H1 (cell line): ENCODE data around the gene RAB44. TPM values are rescaled to one million over a fixed set of nuclear protein-coding genes. Genes with fewer than 3 reads are reported as not detected.

Experiments used
- CTCF ChIA-PET: fragments of 300-600 bp; sonication (Branson Sonifier 250); formaldehyde crosslinking; loops from one replicate; lab custom pipeline; 2021; ENCODE audit not compliant: partially characterized antibody; lab: Charles Lee
- POLR2A ChIA-PET: fragments of 300-600 bp; sonication (Branson Sonifier 250); formaldehyde crosslinking; loops from one replicate; lab custom pipeline; 2021; ENCODE audit warnings: inconsistent platforms; ENCODE audit not compliant: partially characterized antibody; lab: Charles Lee
- DNase-seq, 2 experiments: peaks; one replicate each; pipeline versions ENCODE4 v3.0.0 to v3.0.0-alpha.2; 2010 to 2022; ENCODE audit warnings: low spot score in 2 of 2, low read depth in 1 of 2, mixed read lengths in 1 of 2
- FAIRE-seq: peaks from 2 replicates; lab custom pipeline; 2011; peaks lifted over from hg19 to GRCh38; lab: Jason Lieb, UNC
- H2AFZ ChIP-seq: 2 replicates; pipeline ENCODE4 v1.8.1; 2012; ENCODE audit warnings: low read length, inconsistent platforms
- H2AK5ac ChIP-seq: 2 replicates; pipeline ENCODE4 v1.6.1; 2013; ENCODE audit warnings: low read depth, low read length
- H2BK120ac ChIP-seq: replicated peaks from 2 replicates; pipeline ENCODE3; 2013; ENCODE audit warnings: low read depth, low read length, inconsistent platforms
- H2BK12ac ChIP-seq: 2 replicates; pipeline ENCODE4 v1.6.1; 2013; ENCODE audit warnings: low read depth, low read length
- H2BK15ac ChIP-seq: 2 replicates; pipeline ENCODE4 v1.6.1; 2013; ENCODE audit warnings: low read length
- H2BK20ac ChIP-seq: 2 replicates; pipeline ENCODE4 v1.6.1; 2013; ENCODE audit warnings: low read length
- H2BK5ac ChIP-seq: 2 replicates; pipeline ENCODE4 v1.6.1; 2013; ENCODE audit warnings: low read depth, low read length
- H3K14ac ChIP-seq: 2 replicates; pipeline ENCODE4 v1.6.1; 2013; ENCODE audit warnings: inconsistent platforms; ENCODE audit not compliant: insufficient read length
- H3K18ac ChIP-seq: 2 replicates; pipeline ENCODE4 v1.6.1; 2013; ENCODE audit warnings: low read length; ENCODE audit errors: extremely low read depth
- H3K23ac ChIP-seq: 2 replicates; pipeline ENCODE4 v1.6.1; 2013; ENCODE audit warnings: inconsistent platforms; ENCODE audit not compliant: insufficient read length
- H3K23me2 ChIP-seq: 2 replicates; pipeline ENCODE4 v1.6.1; 2013; ENCODE audit warnings: low read depth, low read length
- H3K27ac ChIP-seq: 2 replicates; pipeline ENCODE4 v1.6.1; 2011; ENCODE audit warnings: low read depth, low read length, inconsistent platforms
- H3K27me3 ChIP-seq, 4 experiments: replicated peaks in 1 of 4; 1 replicate in 1 of 4; 2 replicates in 3 of 4; pipeline versions ENCODE4 v1.6.1 to v1.8.1; 2011 to 2013; ENCODE audit warnings: low read length in 3 of 4, mild to moderate bottlenecking in 3 of 4, inconsistent platforms in 2 of 4, mixed read lengths in 2 of 4, moderate library complexity in 1 of 4; ENCODE audit not compliant: control insufficient read depth in 3 of 4, insufficient read depth in 3 of 4; ENCODE audit errors: extremely low read depth in 1 of 4
- H3K36me3 ChIP-seq, 4 experiments: 2 replicates each; pipeline versions ENCODE4 v1.6.1 to v1.8.1; 2011 to 2013; ENCODE audit warnings: mild to moderate bottlenecking in 4 of 4, low read length in 3 of 4, moderate library complexity in 2 of 4, control low read depth in 1 of 4, inconsistent platforms in 1 of 4; ENCODE audit not compliant: insufficient read depth in 4 of 4, control insufficient read depth in 2 of 4
- H3K4ac ChIP-seq: replicated peaks from 2 replicates; pipeline ENCODE3; 2013; ENCODE audit warnings: low read length, low read depth, mixed read lengths, inconsistent platforms; ENCODE audit not compliant: insufficient read length
- H3K4me1 ChIP-seq, 4 experiments: replicated peaks in 1 of 4; 1 replicate in 1 of 4; 2 replicates in 3 of 4; pipeline versions ENCODE4 v1.6.1 to v1.8.1; 2011 to 2013; ENCODE audit warnings: low read length in 3 of 4, inconsistent platforms in 2 of 4, mixed read lengths in 1 of 4; ENCODE audit not compliant: insufficient read depth in 4 of 4, control insufficient read depth in 3 of 4
- H3K4me2 ChIP-seq, 2 experiments: 2 replicates each; pipeline versions ENCODE4 v1.6.1 to v1.8.1; 2011 to 2013; ENCODE audit warnings: low read depth in 2 of 2, low read length in 2 of 2, control low read depth in 1 of 2, inconsistent platforms in 1 of 2, mild to moderate bottlenecking in 1 of 2; ENCODE audit not compliant: insufficient read depth in 1 of 2
- H3K4me3 ChIP-seq, 4 experiments: fragments of 200-600, 300-600 bp in 1 of 4; sonication (generic), shearing (Covaris generic), sonication (Bioruptor Twin) in 1 of 4; 2 replicates each; pipeline versions ENCODE4 v1.5.1 to v1.8.1; 2011 to 2016; ENCODE audit warnings: low read length in 4 of 4, low read depth in 3 of 4, control low read depth in 2 of 4, inconsistent platforms in 2 of 4, mild to moderate bottlenecking in 2 of 4, mixed read lengths in 1 of 4, moderate library complexity in 1 of 4; ENCODE audit not compliant: insufficient read depth in 2 of 4; ENCODE audit errors: extremely low read depth in 1 of 4
- H3K56ac ChIP-seq: replicated peaks from 2 replicates; pipeline ENCODE3; 2013; ENCODE audit warnings: low read depth, mild to moderate bottlenecking, mixed read lengths, low read length, inconsistent platforms; ENCODE audit not compliant: insufficient read length
- H3K79me1 ChIP-seq: 2 replicates; pipeline ENCODE4 v1.6.1; 2013; ENCODE audit warnings: low read depth, low read length, control low read depth
- H3K79me2 ChIP-seq, 2 experiments: 2 replicates each; pipeline versions ENCODE4 v1.6.1 to v1.8.1; 2012 to 2013; ENCODE audit warnings: low read length in 2 of 2, mild to moderate bottlenecking in 2 of 2, inconsistent platforms in 1 of 2; ENCODE audit not compliant: insufficient read depth in 2 of 2, control insufficient read depth in 1 of 2
- H3K9ac ChIP-seq, 4 experiments: replicated peaks in 1 of 4; 1 replicate in 1 of 4; 2 replicates in 3 of 4; pipeline versions ENCODE4 v1.6.1 to v1.8.1; 2011 to 2013; ENCODE audit warnings: low read depth in 3 of 4, low read length in 3 of 4, control low read depth in 2 of 4, mild to moderate bottlenecking in 2 of 4, moderate library complexity in 2 of 4, inconsistent platforms in 1 of 4; ENCODE audit errors: extremely low read depth in 1 of 4
- H3K9me3 ChIP-seq, 2 experiments: 2 replicates each; pipeline versions ENCODE4 v1.6.1 to v1.8.1; 2012 to 2013; ENCODE audit warnings: mild to moderate bottlenecking in 2 of 2, moderate library complexity in 2 of 2, control low read depth in 1 of 2, inconsistent platforms in 1 of 2, low read depth in 1 of 2, low read length in 1 of 2, mixed read lengths in 1 of 2; ENCODE audit not compliant: insufficient read depth in 2 of 2
- H4K20me1 ChIP-seq, 2 experiments: replicated peaks in 1 of 2; 2 replicates each; pipeline versions ENCODE3 to v1.8.1; 2011 to 2013; ENCODE audit warnings: inconsistent platforms in 2 of 2, low read length in 2 of 2, mild to moderate bottlenecking in 1 of 2; ENCODE audit not compliant: insufficient read depth in 2 of 2, control insufficient read depth in 1 of 2
- H4K5ac ChIP-seq: 2 replicates; pipeline ENCODE4 v1.6.1; 2013; ENCODE audit warnings: low read length, low read depth, mixed read lengths, inconsistent platforms; ENCODE audit not compliant: insufficient read length
- H4K8ac ChIP-seq: 2 replicates; pipeline ENCODE4 v1.8.0; 2013; ENCODE audit warnings: mild to moderate bottlenecking, moderate library complexity, low read length, inconsistent platforms; ENCODE audit not compliant: insufficient read depth; ENCODE audit errors: extremely low read depth
- H4K91ac ChIP-seq: replicated peaks from 2 replicates; pipeline ENCODE3; 2013; ENCODE audit warnings: low read length, mixed read lengths, inconsistent platforms; ENCODE audit not compliant: insufficient read length
- CBX5 ChIP-seq: fragments of 300-800, 300-1000 bp; sonication (generic); IDR thresholded peaks from 2 replicates; pipeline ENCODE4 v1.7.1; 2016; ENCODE audit warnings: antibody characterized with exemption, low read length, low read depth
- CTBP2 ChIP-seq: IDR thresholded peaks from 2 replicates; pipeline ENCODE4 v1.7.0; 2011; ENCODE audit warnings: borderline replicate concordance, mild to moderate bottlenecking, moderate library complexity, mixed read lengths, low read length; ENCODE audit not compliant: insufficient read depth, insufficient read length
- HDAC2 ChIP-seq, 2 experiments: fragments of 300-600 bp in 1 of 2; sonication (generic) in 1 of 2; IDR thresholded peaks; 2 replicates each; pipeline ENCODE4 v1.6.1; 2011 to 2012; ENCODE audit warnings: low read depth in 2 of 2, low read length in 2 of 2, mild to moderate bottlenecking in 2 of 2, moderate library complexity in 2 of 2, borderline replicate concordance in 1 of 2, inconsistent platforms in 1 of 2
- KDM1A ChIP-seq: fragments of 200-600, 300-600 bp; sonication (generic); IDR thresholded peaks from 2 replicates; pipeline ENCODE4 v1.7.1; 2016; ENCODE audit warnings: mild to moderate bottlenecking, low read length, borderline replicate concordance
- PHF8 ChIP-seq: fragments of 200-600 bp; sonication (generic); conservative IDR thresholded peaks from 2 replicates; pipeline ENCODE4 v1.7.1; 2012; ENCODE audit warnings: low read depth, mild to moderate bottlenecking, inconsistent platforms, low read length, moderate library complexity
- RAD21 ChIP-seq, 2 experiments: IDR thresholded peaks in 1 of 2; conservative IDR thresholded peaks in 1 of 2; 2 replicates each; pipeline ENCODE4 v1.6.1; 2011; ENCODE audit warnings: low read depth in 2 of 2, low read length in 2 of 2, improper control_type of control experiment in 1 of 2, inconsistent platforms in 1 of 2, mild to moderate bottlenecking in 1 of 2, moderate library complexity in 1 of 2
- WGBS, 2 experiments: shearing (Covaris generic) in 1 of 2; methylation state at CpG; one replicate each; pipeline versions ENCODE4 v1.1.6 to v1.1.7; 2013 to 2015; ENCODE audit warnings: low lambda C conversion rate in 2 of 2, mixed read lengths in 2 of 2, inconsistent platforms in 1 of 2, low coverage in 1 of 2, missing lambda C conversion rate in 1 of 2; ENCODE audit not compliant: insufficient replicate concordance in 2 of 2, insufficient coverage in 1 of 2, insufficient read length in 1 of 2; ENCODE audit errors: extremely low coverage in 1 of 2, missing lambda C conversion rate in 1 of 2; 5-methylcytosine and 5-hydroxymethylcytosine counted together
- polyA plus RNA-seq, 7 experiments: library from polyadenylated mRNA; depleted of rRNA in 3 of 7; stranded (reverse) in 5 of 7; unstranded in 2 of 7; fragments of >200 nt in 5 of 7; fragments of 200-250 nt in 2 of 7; gene quantifications; 1 replicate in 5 of 7; 2 replicates in 1 of 7; 4 replicates in 1 of 7; pipeline versions ENCODE4 v1.2.1 to v1.2.3, GENCODE V29; 2011 to 2013; ENCODE audit warnings: missing spikeins in 2 of 7, mixed read lengths in 2 of 7
- total RNA-seq: library from RNA; stranded (reverse); fragmentation: NEBNext Ultra II Directional; extraction: Animal tissue kit (Norgen Biotek cat#: 25700); gene quantifications from 2 replicates; pipeline ENCODE4 v1.2.1, GENCODE V29; 2021
- TF ChIP-seq, protein P1 (sequence below), 3 experiments: IDR thresholded peaks; 1 replicate in 2 of 3; 2 replicates in 1 of 3; pipeline versions ENCODE4 v1.5.1 to v1.6.1; 2011; ENCODE audit warnings: low read length in 3 of 3, mild to moderate bottlenecking in 3 of 3, inconsistent platforms in 2 of 3, low read depth in 1 of 3, moderate library complexity in 1 of 3; ENCODE audit not compliant: insufficient read depth in 1 of 3; ENCODE audit errors: control extremely low read depth in 1 of 3
- TF ChIP-seq, protein P2 (sequence below): IDR thresholded peaks from 2 replicates; pipeline ENCODE4 v1.6.1; 2012; ENCODE audit warnings: inconsistent platforms

RAB44 gene
- total and polyA plus RNA-seq, 2 of the 8 experiments (the other 6 are each of a cell fraction or from before 2014, with no cell fraction given), result 0.02 TPM; not detected in 1

DNA sequence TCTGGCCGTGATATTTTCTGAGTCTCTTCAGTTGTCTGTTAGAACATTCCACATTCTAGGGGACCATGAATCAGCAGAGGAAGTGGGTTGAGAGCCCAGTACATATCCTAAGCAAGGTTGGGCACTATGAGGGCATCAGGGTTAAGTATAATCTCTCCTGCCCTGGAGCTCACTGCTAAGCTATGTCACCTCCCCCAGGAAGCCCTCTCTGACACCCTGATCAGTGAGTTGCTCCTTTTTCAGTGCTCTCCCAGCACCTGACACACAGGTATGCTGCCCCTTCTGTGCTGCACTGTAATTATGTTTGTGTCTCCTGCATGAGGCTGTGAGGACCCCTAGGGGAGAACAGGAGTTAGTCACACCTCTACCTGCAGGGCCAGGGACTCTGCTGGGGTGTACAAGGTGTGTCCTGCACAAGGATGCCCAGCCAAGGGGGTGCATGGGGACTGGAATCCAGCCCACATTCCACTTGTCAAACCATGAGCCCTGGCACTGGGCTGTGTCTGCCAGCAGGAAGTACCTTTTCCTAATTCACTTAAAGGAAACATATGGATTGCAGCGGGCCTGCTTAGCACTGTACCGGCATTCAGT lies 3.9 kb downstream of the RAB44 start:
- no peak overlapping the region for H2AK5ac ChIP-seq
- no peak overlapping the region for H2AFZ ChIP-seq
- no peak overlapping the region for H2BK5ac ChIP-seq
- DNase-seq (no peak), FAIRE-seq (no peak)
- H3K4me2 ChIP-seq, result no peak overlapping the region
- no peaks in the 10 kb centered on the region for H3K4me1 ChIP-seq
- H2BK120ac ChIP-seq, result no peak overlapping the region
- H3K9me3 ChIP-seq, result no peaks in the 10 kb centered on the region
- CTCF ChIA-PET, result interaction anchor here (0.6 to 8.6 kb wide), 17 partner anchors 9 to 89 kb away, joined by 3 to 52 read pairs (median 5); no protein-coding TSS in a partner anchor
- H3K9ac ChIP-seq, result no peak overlapping the region
- no peak overlapping the region for H2BK12ac ChIP-seq
- H3K4me3 ChIP-seq, result no peak overlapping the region
- no peaks in the 10 kb centered on the region for H3K27me3 ChIP-seq
- H3K23me2 ChIP-seq, result no peaks in the 10 kb centered on the region
- H3K56ac ChIP-seq, result no peak overlapping the region
- H3K79me2 ChIP-seq, result no peaks in the 10 kb centered on the region
- no peak overlapping the region for H3K27ac ChIP-seq
- no peak overlapping the region for H4K5ac ChIP-seq
- POLR2A ChIA-PET, result interaction anchor here (0.7 to 2.6 kb wide), 3 partner anchors 39 to 94 kb away, joined by 3 to 8 read pairs (median 4); no protein-coding TSS in a partner anchor
- no peaks in the 10 kb centered on the region for H3K79me1 ChIP-seq
- no peak overlapping the region for H4K91ac ChIP-seq
- peak overlapping the region; percentile 21; the same call in 1 of the 2 replicates for H2BK15ac ChIP-seq
- no peak overlapping the region for H3K18ac ChIP-seq
- no peaks in the 10 kb centered on the region for H3K36me3 ChIP-seq
- WGBS, 2 experiments, result 85% methylated on average over 3 of the region's 3 CpGs; no CpG with 5 or more reads in 1 of the 2 experiments
- peaks cover 0 to 3% of the 10 kb centered on the region in 2 experiments for H4K20me1 ChIP-seq
- no peak overlapping the region for H2BK20ac ChIP-seq
- H4K8ac ChIP-seq, result no peak overlapping the region
- H3K4ac ChIP-seq, result no peak overlapping the region
- H3K14ac ChIP-seq, result no peak overlapping the region
- no peak overlapping the region for H3K23ac ChIP-seq
- no peak for TF ChIP-seq PHF8
- peak in 1 of 2 experiments; percentile 93; a peak in 1 of 4 replicates for TF ChIP-seq HDAC2 (IDR thresholded peaks at IDR 0.05; ENCODE audit: borderline replicate concordance in 1 of 2, low read depth in 2 of 2, low read length in 2 of 2)
- TF ChIP-seq, protein P1, sequence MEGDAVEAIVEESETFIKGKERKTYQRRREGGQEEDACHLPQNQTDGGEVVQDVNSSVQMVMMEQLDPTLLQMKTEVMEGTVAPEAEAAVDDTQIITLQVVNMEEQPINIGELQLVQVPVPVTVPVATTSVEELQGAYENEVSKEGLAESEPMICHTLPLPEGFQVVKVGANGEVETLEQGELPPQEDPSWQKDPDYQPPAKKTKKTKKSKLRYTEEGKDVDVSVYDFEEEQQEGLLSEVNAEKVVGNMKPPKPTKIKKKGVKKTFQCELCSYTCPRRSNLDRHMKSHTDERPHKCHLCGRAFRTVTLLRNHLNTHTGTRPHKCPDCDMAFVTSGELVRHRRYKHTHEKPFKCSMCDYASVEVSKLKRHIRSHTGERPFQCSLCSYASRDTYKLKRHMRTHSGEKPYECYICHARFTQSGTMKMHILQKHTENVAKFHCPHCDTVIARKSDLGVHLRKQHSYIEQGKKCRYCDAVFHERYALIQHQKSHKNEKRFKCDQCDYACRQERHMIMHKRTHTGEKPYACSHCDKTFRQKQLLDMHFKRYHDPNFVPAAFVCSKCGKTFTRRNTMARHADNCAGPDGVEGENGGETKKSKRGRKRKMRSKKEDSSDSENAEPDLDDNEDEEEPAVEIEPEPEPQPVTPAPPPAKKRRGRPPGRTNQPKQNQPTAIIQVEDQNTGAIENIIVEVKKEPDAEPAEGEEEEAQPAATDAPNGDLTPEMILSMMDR (IDR thresholded peaks at IDR 0.05; ENCODE audit: control extremely low read depth in 1 of 3, insufficient read depth in 1 of 3, low read depth in 1 of 3, low read length in 3 of 3), result peak; percentile 74 to 88 (median 85)
- TF ChIP-seq RAD21 (IDR thresholded peaks at IDR 0.05 in 1 of 2, conservative IDR thresholded peaks at IDR 0.05 in 1 of 2; ENCODE audit: low read depth in 2 of 2, low read length in 2 of 2), result peak; percentile 89 to 92
- TF ChIP-seq CBX5, result no peak
- no peak for TF ChIP-seq CTBP2
- TF ChIP-seq, protein P2, sequence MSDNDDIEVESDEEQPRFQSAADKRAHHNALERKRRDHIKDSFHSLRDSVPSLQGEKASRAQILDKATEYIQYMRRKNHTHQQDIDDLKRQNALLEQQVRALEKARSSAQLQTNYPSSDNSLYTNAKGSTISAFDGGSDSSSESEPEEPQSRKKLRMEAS, result peak; percentile 29; the same call in 1 of the 2 replicates
- peak; percentile 98 for TF ChIP-seq KDM1A
